ENCODE results near the gene KIF16B. TPM values are rescaled to one million over a fixed set of nuclear protein-coding genes. Genes with fewer than 3 reads are reported as not detected.

The KIF16B gene
- total RNA-seq, 2 experiments from 2014 or later, result 8.8 to 8.9 TPM

DNA sequence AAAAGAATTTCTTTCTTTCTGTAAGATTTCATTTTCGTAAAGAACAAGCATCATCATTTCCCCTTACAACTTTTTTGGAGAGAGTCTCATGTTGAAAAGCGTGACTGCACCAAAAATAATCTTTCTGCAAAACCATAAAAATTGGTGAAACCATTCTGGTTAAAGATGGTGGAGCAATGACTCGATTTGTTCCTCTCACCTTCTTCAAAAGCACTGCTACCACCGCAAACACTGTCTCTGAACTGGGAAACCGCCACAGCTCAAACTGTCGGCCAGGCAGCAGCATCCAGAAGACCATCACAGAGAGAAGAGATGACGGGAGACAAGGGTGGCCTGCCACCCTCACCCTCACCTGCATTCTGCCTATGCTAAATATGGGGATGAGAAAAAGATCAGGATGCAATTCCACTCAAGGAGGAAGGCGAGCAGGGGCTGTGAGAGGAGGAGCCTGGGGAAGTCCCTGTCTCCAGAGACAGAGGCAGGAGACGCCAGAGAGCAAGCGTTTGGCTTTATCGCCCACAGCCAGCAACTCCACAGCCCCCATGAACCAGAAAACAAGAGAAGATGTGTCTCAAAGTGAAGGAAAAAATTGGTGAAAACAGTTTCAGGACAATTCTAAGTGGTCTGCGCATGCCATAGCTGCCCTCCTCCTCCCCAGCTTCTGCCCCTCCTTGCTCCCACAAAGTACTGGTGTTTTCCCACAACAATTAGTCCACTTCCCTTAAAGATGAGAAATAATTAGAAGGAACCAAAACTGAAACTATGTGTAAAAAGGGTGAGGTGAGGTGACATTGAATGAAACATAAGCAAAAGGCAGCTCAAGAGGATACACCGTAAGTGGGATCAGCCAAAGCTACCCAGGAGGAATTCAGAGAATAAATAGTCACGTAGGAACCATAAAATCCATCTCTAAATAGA lies 255.5 kb downstream of the KIF16B start:
- DNase-seq, result no peak
- H3K27me3 Mint-ChIP-seq, result no peaks in the 10 kb centered on the region
- peaks cover 5% of the 10 kb centered on the region for H3K9me3 Mint-ChIP-seq
- ChIA-PET POLR2A (no interaction called here), CTCF (no interaction called here)
- H3K4me1 Mint-ChIP-seq, result no peaks in the 10 kb centered on the region
- peaks cover 3% of the 10 kb centered on the region for H3K36me3 Mint-ChIP-seq (ENCODE audit: low read depth)
- H3K4me3 Mint-ChIP-seq, result no peak overlapping the region
- H3K27ac Mint-ChIP-seq, result no peak overlapping the region

DNA sequence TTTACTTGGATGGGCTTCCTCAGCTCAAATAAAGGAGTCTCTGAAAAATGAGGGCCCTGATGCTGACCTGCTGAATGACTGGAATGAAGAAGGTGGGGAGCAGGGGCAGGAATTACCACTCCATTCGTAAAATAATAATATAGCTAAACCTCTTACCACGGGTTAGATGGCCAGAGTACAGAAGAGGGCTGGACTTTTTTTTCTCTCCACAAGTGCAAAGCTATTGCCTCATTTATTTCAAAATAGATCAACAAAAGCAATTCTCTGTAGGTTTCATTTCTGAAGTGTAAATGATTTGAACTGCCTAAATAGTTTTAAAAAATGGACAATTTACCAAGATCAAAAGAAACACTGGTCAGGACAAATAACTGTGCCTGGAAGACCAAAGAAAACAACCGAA lies 256.7 kb downstream of the KIF16B start:
- Mint-ChIP-seq H3K36me3 (ENCODE audit: low read depth) (peaks cover 3% of the 10 kb centered on the region), H3K9me3 (peaks cover 5% of the 10 kb centered on the region), H3K4me3 (no peak overlapping the region), H3K4me1 (no peaks in the 10 kb centered on the region), H3K27ac (no peak overlapping the region), H3K27me3 (no peaks in the 10 kb centered on the region)
- ChIA-PET POLR2A (no interaction called here), CTCF (no interaction called here)
- DNase-seq, result no peak

DNA sequence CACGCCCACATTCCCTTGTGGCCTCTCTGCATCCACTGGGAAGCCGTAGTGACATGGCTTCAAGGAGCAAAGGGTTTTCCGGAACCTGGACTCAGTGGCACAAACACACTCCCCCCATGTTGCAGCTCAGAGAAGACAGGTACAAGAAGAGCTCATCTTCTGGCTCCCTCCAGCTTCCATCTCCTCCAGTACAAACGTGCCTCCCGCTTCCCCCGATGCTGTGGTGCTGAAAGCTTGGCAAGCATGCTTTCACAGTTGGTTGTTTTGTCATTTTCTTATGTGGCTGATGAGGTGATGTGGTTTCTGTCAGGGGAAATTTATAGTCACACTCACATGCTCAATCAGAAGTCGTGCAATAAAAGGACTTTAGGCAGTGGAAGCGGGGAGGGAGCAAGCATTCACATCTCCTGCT lies 258.5 kb downstream of the KIF16B start:
- CTCF ChIA-PET, result no interaction called here
- POLR2A ChIA-PET, result no interaction called here

DNA sequence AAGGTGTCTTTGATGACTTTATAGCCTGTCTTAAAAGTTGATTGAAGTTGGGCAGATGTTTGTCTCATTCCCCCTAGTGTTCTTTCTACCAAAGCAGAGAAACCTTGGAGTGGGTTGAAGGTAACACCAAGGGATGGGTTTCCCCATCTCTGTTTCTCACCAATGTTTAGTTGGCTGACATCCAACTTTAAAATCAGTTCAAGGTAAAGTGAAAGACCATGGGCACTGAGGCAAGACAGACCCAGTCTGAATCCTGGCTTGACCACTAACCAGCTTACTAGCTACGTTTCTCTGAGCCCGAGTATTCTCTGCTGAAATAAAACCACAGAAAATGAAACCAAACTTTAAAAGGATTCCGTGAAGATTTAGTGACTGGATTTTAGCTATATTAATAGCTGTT lies 258.9 kb downstream of the KIF16B start:
- no peak for DNase-seq
- CTCF ChIA-PET, result no interaction called here
- H3K9me3 Mint-ChIP-seq, result peaks cover 9% of the 10 kb centered on the region
- no peak overlapping the region for H3K4me3 Mint-ChIP-seq
- no peaks in the 10 kb centered on the region for H3K4me1 Mint-ChIP-seq
- no peak overlapping the region for H3K27ac Mint-ChIP-seq
- H3K27me3 Mint-ChIP-seq, result no peaks in the 10 kb centered on the region
- POLR2A ChIA-PET, result no interaction called here
- peaks cover 7% of the 10 kb centered on the region for H3K36me3 Mint-ChIP-seq (ENCODE audit: low read depth)

More for the DNA sequence above, 258.5 kb downstream of the KIF16B start:
- no peaks in the 10 kb centered on the region for H3K27me3 Mint-ChIP-seq
- H3K27ac Mint-ChIP-seq, result no peak overlapping the region
- H3K4me1 Mint-ChIP-seq, result no peaks in the 10 kb centered on the region
- H3K36me3 Mint-ChIP-seq (ENCODE audit: low read depth), result peaks cover 7% of the 10 kb centered on the region
- DNase-seq, result no peak
- H3K4me3 Mint-ChIP-seq, result no peak overlapping the region
- peaks cover 9% of the 10 kb centered on the region for H3K9me3 Mint-ChIP-seq

DNA sequence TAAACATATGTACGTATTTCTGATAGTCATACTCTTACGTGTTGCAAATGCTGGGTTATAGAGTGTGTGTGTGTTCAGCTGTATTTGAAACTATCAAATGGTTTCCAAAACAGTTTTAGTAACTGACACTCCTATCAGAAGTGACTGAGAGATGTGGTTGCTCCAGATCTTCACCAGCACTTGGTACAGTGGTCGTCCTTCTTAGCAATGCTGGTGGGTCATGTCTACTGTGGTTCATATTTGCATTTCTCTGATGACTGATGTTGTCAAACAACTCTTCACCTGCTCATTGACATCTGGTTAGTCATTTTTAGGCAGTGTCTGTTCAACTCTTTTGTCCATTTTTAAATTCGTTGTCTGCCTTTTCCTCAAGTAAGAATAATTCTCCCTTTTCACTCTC lies 259.3 kb downstream of the KIF16B start:
- no peak overlapping the region for H3K27ac Mint-ChIP-seq
- peaks cover 9% of the 10 kb centered on the region for H3K9me3 Mint-ChIP-seq
- DNase-seq, result no peak
- H3K36me3 Mint-ChIP-seq (ENCODE audit: low read depth), result peaks cover 7% of the 10 kb centered on the region
- no peaks in the 10 kb centered on the region for H3K4me1 Mint-ChIP-seq
- ChIA-PET CTCF (no interaction called here), POLR2A (no interaction called here)
- H3K27me3 Mint-ChIP-seq, result no peaks in the 10 kb centered on the region
- no peak overlapping the region for H3K4me3 Mint-ChIP-seq

DNA sequence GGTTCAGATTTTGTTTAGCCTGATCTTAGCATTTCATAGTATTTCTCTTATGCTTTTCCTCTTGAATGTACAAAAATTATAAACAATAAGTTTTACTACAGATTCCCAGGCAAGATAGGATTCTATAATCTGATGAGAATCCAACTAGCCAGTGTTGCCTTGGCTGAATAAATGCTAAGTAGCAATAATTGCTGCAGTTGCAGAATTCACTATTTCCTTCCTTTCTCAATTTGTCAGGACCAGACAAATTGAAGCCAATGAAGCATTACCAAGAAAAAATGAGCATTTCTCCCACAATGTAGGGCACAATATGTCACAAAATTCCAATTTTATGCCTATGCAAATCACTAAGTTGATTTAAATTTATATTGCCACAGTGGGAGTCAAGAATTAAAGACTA lies 260.2 kb downstream of the KIF16B start:
- CTCF ChIA-PET, result no interaction called here
- H3K4me3 Mint-ChIP-seq, result no peak overlapping the region
- peaks cover 7% of the 10 kb centered on the region for H3K36me3 Mint-ChIP-seq (ENCODE audit: low read depth)
- POLR2A ChIA-PET, result no interaction called here
- no peaks in the 10 kb centered on the region for H3K4me1 Mint-ChIP-seq
- peaks cover 5% of the 10 kb centered on the region for H3K9me3 Mint-ChIP-seq
- no peaks in the 10 kb centered on the region for H3K27me3 Mint-ChIP-seq
- no peak for DNase-seq
- no peak overlapping the region for H3K27ac Mint-ChIP-seq

DNA sequence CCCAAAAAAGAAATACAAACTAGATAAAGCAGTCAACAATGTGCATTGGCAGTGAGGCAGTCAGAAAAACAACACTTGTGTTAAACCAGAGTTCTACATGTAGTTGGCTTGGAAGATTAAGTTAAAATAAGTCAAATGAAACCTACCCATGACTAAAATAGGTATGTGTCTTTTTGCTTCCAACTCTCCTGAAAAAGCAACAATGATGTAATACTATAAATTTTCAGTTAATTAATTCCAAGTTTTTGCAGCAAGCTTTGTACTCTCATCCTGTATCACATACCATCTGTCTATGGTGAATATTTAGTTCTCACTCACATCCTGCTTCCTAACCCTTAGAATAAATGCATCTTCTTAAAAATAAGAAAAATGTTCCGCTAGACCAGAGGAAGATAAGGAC lies 261.5 kb downstream of the KIF16B start:
- no peak for DNase-seq
- CTCF ChIA-PET, result no interaction called here
- POLR2A ChIA-PET, result no interaction called here
- Mint-ChIP-seq H3K27me3 (no peaks in the 10 kb centered on the region), H3K27ac (no peak overlapping the region), H3K4me1 (no peaks in the 10 kb centered on the region), H3K36me3 (ENCODE audit: low read depth) (peaks cover 4% of the 10 kb centered on the region), H3K4me3 (no peak overlapping the region), H3K9me3 (peaks cover 5% of the 10 kb centered on the region)

DNA sequence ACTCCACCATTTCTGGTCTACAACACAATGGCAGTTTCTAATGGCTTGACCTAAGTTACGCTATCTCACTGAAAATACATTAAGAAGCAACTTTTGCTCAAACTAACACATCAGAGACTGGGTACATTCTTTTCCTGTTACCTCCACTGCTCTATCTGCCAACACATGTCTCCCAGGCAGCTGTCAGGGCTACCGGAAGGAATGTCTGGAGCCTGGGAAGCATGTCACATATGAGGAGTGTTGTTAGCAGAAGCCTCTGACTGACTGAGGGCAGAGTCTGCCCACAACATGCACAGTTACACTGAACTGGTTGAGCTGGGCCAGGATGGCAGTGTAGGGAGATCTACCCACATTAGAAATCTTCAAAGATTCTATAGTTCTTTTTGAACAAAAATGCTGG lies 264.5 kb downstream of the KIF16B start:
- no peak overlapping the region for H3K4me3 Mint-ChIP-seq
- H3K27ac Mint-ChIP-seq, result no peak overlapping the region
- peaks cover 4% of the 10 kb centered on the region for H3K36me3 Mint-ChIP-seq (ENCODE audit: low read depth)
- ChIA-PET CTCF (no interaction called here), POLR2A (no interaction called here)
- no peaks in the 10 kb centered on the region for H3K27me3 Mint-ChIP-seq
- H3K4me1 Mint-ChIP-seq, result no peaks in the 10 kb centered on the region
- H3K9me3 Mint-ChIP-seq, result peaks cover 16% of the 10 kb centered on the region
- no peak for DNase-seq

DNA sequence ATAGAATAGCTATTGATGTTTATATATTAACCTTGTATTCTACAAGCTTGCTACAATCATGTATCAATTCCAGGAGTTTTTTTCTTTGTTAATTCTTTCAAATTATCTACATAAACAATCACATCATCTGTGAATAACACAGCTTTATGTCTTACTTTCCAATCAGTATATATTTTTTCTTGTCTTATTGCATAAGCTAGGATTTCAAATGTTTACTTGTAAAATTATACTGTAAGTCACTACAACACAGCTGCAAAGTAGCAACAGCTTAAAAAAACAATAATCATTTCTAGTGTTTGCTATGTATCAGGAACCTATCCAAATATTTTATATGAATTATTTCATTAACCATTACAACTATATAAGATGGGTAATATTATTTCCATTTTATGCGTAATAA lies 270.4 kb downstream of the KIF16B start:
- peaks cover 22% of the 10 kb centered on the region for H3K9me3 Mint-ChIP-seq
- no peak overlapping the region for H3K27ac Mint-ChIP-seq
- no peaks in the 10 kb centered on the region for H3K4me1 Mint-ChIP-seq
- H3K36me3 Mint-ChIP-seq (ENCODE audit: low read depth), result no peaks in the 10 kb centered on the region
- DNase-seq, result no peak
- POLR2A ChIA-PET, result no interaction called here
- H3K27me3 Mint-ChIP-seq, result no peaks in the 10 kb centered on the region
- CTCF ChIA-PET, result no interaction called here
- no peak overlapping the region for H3K4me3 Mint-ChIP-seq

DNA sequence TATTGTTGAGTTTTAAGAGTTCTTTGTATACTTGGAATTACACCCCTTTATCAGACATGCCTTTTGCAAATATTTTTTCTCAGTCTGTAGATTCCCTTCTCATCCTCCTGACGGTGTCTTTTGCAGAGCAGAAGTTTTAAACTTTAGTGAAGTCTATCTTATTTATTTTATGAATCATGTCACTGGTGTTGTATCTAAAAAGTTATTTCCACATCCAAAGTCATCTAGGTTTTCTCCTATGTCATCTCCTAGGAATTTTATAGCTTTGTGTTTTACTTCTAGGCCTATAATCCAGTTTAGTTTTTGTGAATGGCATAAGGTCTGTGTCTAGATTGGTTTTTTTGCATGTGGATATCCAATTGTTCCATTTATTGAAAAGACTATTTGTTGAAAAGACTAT lies 271.3 kb downstream of the KIF16B start:
- POLR2A ChIA-PET, result no interaction called here
- H3K27me3 Mint-ChIP-seq, result no peaks in the 10 kb centered on the region
- H3K36me3 Mint-ChIP-seq (ENCODE audit: low read depth), result no peaks in the 10 kb centered on the region
- no peak for DNase-seq
- H3K4me3 Mint-ChIP-seq, result no peak overlapping the region
- CTCF ChIA-PET, result no interaction called here
- H3K9me3 Mint-ChIP-seq, result peaks cover 22% of the 10 kb centered on the region
- H3K27ac Mint-ChIP-seq, result no peak overlapping the region
- no peaks in the 10 kb centered on the region for H3K4me1 Mint-ChIP-seq

DNA sequence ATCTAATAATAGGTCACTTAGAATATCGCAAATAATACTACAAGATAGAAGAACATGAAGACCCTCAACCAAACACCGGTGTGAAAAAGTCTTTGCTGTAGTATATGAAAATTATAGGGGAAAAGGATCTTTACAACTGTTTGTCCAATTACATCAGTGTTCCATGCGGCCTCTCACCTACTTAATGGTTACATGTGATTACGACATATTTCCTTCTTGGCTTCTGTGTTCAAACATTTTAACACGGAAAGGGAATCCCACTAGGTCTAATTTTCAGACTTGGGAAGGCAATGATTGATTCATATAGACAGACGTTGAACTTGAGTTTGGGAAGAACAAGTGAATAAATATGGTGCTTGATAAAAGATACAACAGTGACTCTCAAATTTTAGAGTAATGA lies 273.4 kb downstream of the KIF16B start:
- Mint-ChIP-seq H3K27me3 (no peaks in the 10 kb centered on the region), H3K4me3 (no peak overlapping the region), H3K36me3 (ENCODE audit: low read depth) (no peaks in the 10 kb centered on the region), H3K9me3 (peaks cover 16% of the 10 kb centered on the region), H3K27ac (no peak overlapping the region), H3K4me1 (no peaks in the 10 kb centered on the region)
- POLR2A ChIA-PET, result no interaction called here
- DNase-seq, result no peak
- CTCF ChIA-PET, result no interaction called here

DNA sequence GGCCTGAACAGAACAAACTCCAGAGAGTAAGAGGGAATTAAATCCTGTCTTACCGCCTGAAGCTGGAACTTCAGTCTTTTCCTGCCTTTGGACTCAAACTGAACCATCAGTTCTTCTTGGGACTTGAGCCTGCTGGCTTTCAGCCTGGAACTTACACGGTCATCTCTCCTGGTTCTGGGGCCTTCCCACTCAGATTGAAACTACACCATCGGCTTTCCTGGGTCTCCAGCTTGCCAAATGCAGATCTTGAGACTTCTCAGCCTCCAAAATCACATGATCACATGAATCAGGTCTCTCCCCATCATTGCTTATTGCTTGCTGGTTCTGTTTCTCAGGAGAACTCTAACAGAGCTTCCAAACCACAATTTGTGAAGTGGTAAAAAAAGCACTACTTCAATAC lies 276.3 kb downstream of the KIF16B start:
- DNase-seq, result no peak
- peaks cover 1% of the 10 kb centered on the region for H3K9me3 Mint-ChIP-seq
- POLR2A ChIA-PET, result no interaction called here
- CTCF ChIA-PET, result no interaction called here
- H3K27ac Mint-ChIP-seq, result no peak overlapping the region
- H3K27me3 Mint-ChIP-seq, result no peaks in the 10 kb centered on the region
- no peaks in the 10 kb centered on the region for H3K36me3 Mint-ChIP-seq (ENCODE audit: low read depth)
- H3K4me3 Mint-ChIP-seq, result no peak overlapping the region
- no peaks in the 10 kb centered on the region for H3K4me1 Mint-ChIP-seq

DNA sequence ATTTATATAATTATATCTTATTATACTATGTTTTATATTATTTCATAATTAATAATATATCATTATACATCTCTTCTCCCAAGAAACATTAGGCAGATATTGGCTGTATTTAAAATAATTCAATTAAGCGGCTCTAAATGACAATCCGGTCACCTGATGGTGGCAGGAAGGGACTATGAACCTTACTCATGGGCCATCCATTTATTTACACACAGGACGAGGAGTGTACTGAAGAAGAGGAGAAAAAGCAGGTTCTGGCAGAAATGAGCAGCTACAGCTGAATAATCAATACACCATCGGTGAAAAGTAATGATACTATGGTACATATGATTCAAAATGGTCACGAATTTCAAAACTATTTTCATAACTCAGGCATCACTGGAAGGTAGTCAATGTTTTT lies 277.7 kb downstream of the KIF16B start:
- Mint-ChIP-seq H3K27me3 (no peaks in the 10 kb centered on the region), H3K4me1 (no peaks in the 10 kb centered on the region), H3K9me3 (no peaks in the 10 kb centered on the region), H3K27ac (no peak overlapping the region), H3K36me3 (ENCODE audit: low read depth) (no peaks in the 10 kb centered on the region), H3K4me3 (no peak overlapping the region)
- POLR2A ChIA-PET, result no interaction called here
- CTCF ChIA-PET, result no interaction called here
- no peak for DNase-seq

DNA sequence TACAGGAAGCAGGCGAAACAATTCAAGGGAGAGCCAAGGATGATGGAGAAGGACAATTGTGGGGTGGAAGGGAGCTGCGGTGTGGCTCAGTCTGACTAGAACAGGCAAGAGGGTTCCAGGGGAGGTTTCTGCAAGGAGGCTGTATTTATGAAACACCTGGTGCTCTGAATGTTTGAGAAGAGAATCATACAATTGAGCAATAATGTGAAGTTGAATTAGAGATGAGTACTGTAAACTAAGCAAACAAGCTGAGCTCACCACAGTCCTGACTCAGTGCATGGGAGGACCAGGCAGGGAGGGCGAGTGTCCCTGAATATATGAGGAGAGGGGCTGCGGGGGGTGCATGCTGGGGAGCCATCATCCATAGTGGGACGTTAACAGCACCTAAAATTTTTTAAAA lies 279.7 kb downstream of the KIF16B start:
- H3K27me3 Mint-ChIP-seq, result no peaks in the 10 kb centered on the region
- POLR2A ChIA-PET, result no interaction called here
- no peaks in the 10 kb centered on the region for H3K4me1 Mint-ChIP-seq
- peaks cover 6% of the 10 kb centered on the region for H3K9me3 Mint-ChIP-seq
- no peak for DNase-seq
- no peak overlapping the region for H3K27ac Mint-ChIP-seq
- CTCF ChIA-PET, result no interaction called here
- no peaks in the 10 kb centered on the region for H3K36me3 Mint-ChIP-seq (ENCODE audit: low read depth)
- no peak overlapping the region for H3K4me3 Mint-ChIP-seq

Data from activated CD4-positive, alpha-beta memory T cell treated with anti-CD3 and anti-CD28 coated beads, Interleukin-2, amount 10 ng/mL, durations not matched to agents 7 days and 5 days (primary cell).